Retinal pigment epithelial cell (primary cell): ENCODE data around the gene MED27.
"Not testable (repeated sequence)": the region's sequence is repeated elsewhere in the genome, so short reads cannot be mapped to it uniquely, and the experiment has no call there.

ENCODE experiments used
- DNase-seq: peaks from one replicate; pipeline ENCODE4 v3.0.0-alpha.2; 2010; ENCODE audit warnings: low read depth
- H3K4me3 ChIP-seq: 2 replicates; pipeline ENCODE4 v1.5.1; 2011; ENCODE audit warnings: mild to moderate bottlenecking, low read length, control low read depth, moderate library complexity
- TF ChIP-seq, protein P1 (sequence below): conservative IDR thresholded peaks from 2 replicates; pipeline ENCODE4 v1.5.1; 2011; ENCODE audit warnings: low read depth, low read length, control low read depth, inconsistent platforms

The MED27 gene

DNA sequence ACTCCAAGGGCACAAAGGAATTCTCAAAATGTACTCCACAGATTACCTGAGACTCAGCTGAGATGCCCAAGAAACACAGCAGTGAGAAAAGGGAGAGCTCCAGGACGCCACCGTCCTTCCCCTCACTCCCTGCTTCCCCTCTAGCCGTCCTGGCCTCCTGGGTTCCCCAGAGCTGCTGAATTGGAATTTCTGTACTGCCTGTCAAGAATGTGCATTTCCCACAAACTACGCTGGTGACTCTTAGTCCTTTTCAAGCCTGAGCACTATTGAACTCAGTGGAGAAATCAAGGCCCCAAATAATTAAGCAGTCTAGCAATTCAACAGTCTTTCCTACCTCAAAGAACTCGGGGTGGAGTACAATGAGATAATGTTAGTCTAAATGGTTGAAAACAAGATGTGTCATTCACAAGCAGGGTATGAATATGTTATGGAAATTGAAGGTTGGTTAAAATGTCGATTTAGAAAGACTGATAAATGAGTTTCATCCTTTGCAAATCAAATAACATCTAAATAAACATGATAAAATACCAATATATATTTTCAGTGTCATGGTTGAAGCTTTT, 153.2 kb downstream of the MED27 start:
- H3K4me3 ChIP-seq, result no peak overlapping the region
- DNase-seq, result no peak
- TF ChIP-seq, protein P1, sequence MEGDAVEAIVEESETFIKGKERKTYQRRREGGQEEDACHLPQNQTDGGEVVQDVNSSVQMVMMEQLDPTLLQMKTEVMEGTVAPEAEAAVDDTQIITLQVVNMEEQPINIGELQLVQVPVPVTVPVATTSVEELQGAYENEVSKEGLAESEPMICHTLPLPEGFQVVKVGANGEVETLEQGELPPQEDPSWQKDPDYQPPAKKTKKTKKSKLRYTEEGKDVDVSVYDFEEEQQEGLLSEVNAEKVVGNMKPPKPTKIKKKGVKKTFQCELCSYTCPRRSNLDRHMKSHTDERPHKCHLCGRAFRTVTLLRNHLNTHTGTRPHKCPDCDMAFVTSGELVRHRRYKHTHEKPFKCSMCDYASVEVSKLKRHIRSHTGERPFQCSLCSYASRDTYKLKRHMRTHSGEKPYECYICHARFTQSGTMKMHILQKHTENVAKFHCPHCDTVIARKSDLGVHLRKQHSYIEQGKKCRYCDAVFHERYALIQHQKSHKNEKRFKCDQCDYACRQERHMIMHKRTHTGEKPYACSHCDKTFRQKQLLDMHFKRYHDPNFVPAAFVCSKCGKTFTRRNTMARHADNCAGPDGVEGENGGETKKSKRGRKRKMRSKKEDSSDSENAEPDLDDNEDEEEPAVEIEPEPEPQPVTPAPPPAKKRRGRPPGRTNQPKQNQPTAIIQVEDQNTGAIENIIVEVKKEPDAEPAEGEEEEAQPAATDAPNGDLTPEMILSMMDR, result no peak

DNA sequence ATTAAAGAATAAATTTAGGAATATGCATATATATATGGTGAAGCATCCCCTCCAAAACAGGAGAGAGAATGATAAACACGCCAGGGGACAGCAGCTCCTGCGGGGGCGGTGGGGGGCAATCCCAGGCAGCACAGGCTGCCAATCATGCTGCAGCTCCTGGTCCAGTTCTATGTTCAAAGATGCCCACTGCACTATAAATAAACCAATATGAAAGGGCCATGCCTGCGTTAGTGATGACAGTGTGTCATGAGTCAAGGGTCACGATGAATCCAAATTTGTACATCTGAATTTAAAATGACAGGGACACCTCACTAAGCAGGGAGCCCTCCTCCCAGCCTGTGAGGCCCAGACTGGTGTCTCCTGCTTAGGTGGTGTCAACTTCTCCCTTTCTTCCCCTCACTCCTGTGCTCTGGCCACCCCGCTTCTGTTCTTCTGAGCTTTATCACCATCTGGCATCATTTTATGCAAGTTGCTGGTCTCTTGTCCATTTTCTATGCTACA, 153.9 kb downstream of the MED27 start:
- no peak for DNase-seq
- no peak overlapping the region for H3K4me3 ChIP-seq
- TF ChIP-seq, protein P1, result no peak

DNA sequence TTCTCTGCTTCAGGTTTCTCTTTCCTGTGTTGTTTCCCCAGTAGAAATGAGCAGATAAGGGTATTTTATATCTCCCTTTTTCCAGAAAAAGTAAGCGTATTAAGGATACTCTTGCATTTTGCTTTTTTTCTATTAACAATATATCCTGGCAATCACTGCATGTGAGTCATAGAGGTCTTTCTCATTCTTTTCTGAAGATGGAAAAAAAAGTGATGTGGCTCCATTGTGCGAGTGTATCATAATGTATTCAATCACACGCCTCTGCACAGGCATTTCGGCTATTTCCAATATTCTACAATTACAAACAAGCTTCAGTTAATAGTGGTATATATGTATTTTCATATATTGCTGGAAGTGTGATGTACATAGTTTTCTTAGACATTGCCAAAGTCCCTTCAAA, 155.9 kb downstream of the MED27 start:
- H3K4me3 ChIP-seq, result no peak overlapping the region
- no peak for DNase-seq
- TF ChIP-seq, protein P1, result no peak

DNA sequence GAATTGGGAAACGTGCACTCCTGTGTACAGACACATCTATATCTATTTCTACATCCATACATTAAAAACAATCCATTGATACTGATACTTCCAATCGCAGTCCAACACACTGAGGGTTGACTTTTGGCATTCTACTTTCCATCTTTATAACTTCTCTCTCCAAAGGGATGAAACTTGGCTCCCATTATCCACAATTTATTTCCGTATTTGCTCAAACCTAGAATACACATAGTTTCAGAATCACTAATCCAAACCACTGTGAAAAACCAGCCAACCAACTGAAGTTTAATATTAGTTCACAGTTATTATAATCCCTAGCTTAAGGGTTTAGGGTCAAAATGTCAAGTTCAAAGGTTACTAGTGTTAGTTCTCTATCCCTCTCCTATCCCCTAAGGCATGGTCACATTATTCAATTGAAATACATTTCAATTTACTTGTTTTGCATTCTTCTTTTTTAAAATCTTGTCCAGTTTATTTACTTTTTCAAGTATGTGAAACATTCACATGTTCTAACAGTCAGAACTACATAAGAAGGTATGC, 156.5 kb downstream of the MED27 start:
- no peak for DNase-seq
- TF ChIP-seq, protein P1, result no peak
- H3K4me3 ChIP-seq, result no peak overlapping the region

DNA sequence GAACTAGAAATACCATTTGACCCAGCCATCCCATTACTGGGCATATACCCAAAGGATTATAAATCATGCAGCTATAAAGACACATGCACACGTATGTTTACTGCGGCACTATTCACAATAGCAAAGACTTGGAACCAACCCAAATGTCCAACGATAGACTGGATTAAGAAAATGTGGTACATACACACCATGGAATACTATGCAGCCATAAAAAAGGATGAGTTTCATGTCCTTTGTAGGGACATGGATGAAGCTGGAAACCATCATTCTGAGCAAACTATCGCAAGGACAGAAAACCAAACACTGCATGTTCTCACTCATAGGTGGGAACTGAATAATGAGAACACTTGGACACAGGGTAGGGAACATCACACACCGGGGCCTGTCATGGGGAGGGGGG, 158.0 kb downstream of the MED27 start:
- DNase-seq, result not testable (repeated sequence)

DNA sequence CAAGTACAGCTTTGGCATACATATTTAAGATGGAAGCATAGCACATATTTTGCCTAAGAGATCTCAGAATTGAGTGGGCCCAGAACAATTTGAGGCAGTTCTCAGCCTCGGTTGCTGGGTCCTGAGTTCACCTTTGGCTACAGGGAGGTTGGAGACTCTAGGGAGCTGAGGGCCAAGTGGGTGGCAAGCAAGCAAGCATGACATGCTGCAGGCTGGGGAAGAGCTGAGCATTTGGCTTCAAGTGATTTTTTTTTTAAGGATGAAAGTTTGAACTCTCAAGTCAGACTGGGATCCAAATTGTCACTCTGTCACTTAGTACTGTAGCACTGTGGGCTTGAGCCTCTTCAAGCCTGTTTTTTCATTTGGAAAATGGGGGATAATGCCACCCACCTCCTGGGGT, 160.5 kb downstream of the MED27 start:
- no peak overlapping the region for H3K4me3 ChIP-seq
- TF ChIP-seq, protein P1, result no peak
- DNase-seq, result no peak

More for the DNA sequence above, 158.0 kb downstream of the MED27 start:
- H3K4me3 ChIP-seq, result not testable (repeated sequence)

DNA sequence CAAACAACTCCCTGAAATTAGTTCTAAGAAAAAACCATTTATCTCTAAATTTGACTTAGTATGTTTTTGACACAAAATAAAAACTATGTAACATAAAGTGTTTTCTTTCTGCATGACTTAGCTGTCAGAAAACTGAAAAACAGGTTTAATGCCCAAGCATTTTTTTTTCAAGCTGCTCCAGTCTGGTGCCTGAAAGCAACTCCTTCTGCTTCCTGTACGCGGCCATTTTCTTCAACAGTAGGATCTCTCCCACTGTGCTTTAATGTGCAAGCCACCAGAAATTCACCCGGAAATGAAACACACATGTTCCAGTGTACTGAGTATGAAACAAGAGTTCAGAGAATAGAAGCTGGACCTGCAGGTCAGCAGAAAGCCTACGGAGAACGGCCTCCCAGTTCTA, 161.2 kb downstream of the MED27 start:
- no peak overlapping the region for H3K4me3 ChIP-seq
- TF ChIP-seq, protein P1, result no peak
- DNase-seq, result no peak

DNA sequence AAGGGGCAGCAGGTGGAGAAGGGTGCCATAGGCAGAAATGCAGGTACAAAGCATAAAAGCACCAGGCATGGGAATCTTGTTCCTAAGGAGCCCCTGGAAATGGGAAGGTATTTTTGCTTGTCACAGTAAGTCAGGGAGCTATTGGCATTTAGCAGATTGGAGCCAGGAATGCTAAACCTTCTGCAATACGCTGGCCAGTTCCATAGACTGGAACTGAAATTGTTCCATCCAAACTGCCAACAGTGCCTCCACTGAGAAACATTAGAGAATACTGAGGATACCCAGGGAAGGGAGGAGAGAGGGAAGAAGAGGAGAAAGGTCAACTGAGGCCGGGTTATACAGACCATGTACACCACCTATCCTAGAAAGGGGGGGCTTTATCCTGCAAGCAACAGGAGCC, 162.7 kb downstream of the MED27 start:
- DNase-seq, result no peak
- TF ChIP-seq, protein P1, result no peak
- no peak overlapping the region for H3K4me3 ChIP-seq
